Epithelial cell of prostate (primary cell): ENCODE data around the gene TRIP6.

ENCODE experiments used
- DNase-seq: peaks from one replicate; pipeline ENCODE4 v3.0.0-alpha.2; 2011; ENCODE audit warnings: low read depth, low spot score
- H3K27ac ChIP-seq: fragments of 450-650 bp; 2 replicates; pipeline ENCODE4 v1.5.1; 2017; ENCODE audit warnings: mild to moderate bottlenecking

TRIP6 gene, protein sequence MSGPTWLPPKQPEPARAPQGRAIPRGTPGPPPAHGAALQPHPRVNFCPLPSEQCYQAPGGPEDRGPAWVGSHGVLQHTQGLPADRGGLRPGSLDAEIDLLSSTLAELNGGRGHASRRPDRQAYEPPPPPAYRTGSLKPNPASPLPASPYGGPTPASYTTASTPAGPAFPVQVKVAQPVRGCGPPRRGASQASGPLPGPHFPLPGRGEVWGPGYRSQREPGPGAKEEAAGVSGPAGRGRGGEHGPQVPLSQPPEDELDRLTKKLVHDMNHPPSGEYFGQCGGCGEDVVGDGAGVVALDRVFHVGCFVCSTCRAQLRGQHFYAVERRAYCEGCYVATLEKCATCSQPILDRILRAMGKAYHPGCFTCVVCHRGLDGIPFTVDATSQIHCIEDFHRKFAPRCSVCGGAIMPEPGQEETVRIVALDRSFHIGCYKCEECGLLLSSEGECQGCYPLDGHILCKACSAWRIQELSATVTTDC

DNA sequence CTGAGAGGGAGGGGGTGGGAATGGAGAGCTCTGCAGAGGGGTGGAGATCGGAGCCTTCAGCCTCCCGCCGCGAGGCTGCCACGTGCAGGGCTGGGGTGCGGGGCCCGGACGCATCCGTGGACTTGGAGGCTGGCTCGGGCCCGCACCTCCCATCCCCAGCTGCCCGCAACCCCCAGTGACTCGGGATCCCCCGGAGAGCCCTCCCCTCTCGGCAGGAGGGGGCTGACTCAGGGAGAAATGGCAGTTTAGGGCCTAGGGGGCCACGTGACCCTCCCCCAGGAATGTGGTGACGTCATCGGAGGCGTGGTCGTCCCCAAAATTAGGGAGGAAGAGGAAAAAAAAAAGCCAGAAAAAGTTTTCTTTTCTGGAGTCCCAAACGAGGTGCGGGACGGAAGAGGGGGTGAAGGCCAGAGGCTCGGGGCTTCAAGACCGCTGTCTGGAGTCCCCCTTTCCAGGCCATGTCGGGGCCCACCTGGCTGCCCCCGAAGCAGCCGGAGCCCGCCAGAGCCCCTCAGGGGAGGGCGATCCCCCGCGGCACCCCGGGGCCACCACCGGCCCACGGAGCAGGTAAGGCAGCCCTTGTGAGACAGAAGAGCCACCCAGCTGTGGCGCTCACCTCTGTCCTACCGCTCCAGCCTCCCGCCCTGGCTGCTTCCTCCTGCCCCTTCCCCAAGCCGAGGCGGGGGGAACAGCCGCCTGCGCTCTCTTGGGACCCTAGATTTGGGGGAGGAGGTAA lies at the start of gene TRIP6:
TRIP6 (plus strand) TSS at position 348 of the 736 bp plus-strand sequence; CDS start at position 459, 111 bp downstream.
- H3K27ac ChIP-seq = peak within 1 kb of the TSS; percentile 99
- DNase-seq = peak; percentile 56

- DNase-seq = no peak
- H3K27ac ChIP-seq = no peak overlapping the region
These were observed 48.8 kb upstream of the TRIP6 start for GRCh38 chr7:100818366-100818765.

- no peak overlapping the region for H3K27ac ChIP-seq
- DNase-seq = no peak
These were observed 48.4 kb upstream of the TRIP6 start for GRCh38 chr7:100818825-100819224.

DNA sequence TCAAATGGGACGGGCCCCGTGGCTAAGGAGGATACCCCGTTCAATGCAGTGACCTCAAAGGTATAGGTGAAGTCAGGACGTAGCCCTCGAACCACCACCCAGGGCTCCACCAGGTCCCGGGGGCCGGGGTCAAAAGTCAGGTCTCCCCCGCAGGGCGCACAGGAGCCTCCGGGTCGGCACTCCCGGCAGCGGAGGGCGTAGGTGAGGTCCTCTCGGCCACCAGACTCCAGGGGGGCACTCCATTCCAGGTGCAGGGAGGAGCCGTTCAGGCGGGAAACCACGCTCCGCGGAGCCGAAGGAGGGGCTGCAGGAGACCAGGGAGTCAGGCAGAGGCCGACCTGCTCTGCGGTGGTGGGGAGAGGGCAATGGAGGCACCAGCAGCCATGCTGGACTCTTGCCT lies 47.6 kb upstream of the TRIP6 start:
- no peak for DNase-seq
- H3K27ac ChIP-seq = no peak overlapping the region

DNA sequence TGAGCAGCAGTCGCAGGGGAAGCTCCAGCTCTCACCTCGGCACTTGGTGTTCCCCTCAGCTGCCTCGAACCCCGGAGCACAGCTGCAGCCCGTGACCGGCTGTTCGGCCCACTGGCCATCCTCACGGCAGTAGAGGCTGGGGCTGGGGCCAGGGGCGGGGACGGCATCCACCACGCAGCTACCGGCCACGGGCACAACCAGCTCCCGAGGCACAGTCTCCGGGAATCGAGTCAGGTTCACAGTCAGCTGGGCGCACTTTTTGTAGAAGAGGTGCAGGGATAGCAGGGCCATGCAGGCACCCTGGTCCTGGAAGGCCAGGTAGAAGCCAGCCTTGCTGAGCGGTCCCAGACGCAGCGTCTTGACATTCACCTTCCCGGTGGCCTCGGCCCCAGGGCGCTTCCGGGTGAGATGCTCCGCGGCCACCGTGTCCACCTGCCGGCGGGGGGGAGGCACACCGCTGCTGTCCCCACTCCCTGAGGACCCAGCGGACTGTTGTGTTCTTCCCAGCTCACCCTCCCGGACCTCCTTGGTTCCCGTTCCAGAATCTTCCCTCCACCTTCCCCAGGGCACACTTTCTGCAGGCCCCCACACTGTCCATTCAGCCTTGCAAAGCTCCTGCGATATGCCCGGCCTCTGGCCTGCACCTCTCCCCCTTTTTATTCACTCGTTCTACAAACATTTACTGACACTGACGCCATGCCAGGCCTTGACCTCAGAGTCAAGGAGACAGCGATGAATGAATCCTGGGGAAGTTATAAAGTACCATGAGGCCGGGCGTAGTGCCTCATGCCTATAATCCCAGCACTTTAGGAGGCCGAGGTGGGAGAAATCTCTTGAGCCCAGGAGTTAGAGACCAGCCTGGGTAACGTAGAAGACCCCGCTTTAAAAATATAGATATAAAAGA lies 44.7 kb upstream of the TRIP6 start:
- DNase-seq = no peak
- H3K27ac ChIP-seq = no peak overlapping the region

DNA sequence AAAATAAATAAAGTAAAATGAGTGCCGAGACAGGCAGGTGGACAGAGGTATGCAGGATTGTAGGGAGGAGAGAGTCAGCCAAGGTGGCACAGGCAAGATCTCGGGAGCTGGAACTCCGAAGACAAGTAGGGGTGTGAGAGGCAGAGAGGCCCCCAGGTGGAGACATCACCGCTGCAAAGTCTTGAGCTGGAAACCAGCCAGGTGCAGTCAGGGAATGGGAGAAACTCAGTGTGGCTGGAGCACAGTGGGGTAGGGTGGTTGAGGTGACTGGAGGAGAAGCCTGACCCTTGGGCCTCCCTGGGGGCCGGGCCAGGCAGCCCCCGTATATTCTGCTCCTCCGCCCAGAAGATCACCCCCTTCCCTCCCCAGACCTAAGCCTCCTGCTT lies 44.1 kb upstream of the TRIP6 start:
- no peak overlapping the region for H3K27ac ChIP-seq
- DNase-seq = no peak

GRCh38 chr7:100823534-100823933 lies 43.7 kb upstream of the TRIP6 start:
- no peak for DNase-seq
- H3K27ac ChIP-seq = no peak overlapping the region

DNA sequence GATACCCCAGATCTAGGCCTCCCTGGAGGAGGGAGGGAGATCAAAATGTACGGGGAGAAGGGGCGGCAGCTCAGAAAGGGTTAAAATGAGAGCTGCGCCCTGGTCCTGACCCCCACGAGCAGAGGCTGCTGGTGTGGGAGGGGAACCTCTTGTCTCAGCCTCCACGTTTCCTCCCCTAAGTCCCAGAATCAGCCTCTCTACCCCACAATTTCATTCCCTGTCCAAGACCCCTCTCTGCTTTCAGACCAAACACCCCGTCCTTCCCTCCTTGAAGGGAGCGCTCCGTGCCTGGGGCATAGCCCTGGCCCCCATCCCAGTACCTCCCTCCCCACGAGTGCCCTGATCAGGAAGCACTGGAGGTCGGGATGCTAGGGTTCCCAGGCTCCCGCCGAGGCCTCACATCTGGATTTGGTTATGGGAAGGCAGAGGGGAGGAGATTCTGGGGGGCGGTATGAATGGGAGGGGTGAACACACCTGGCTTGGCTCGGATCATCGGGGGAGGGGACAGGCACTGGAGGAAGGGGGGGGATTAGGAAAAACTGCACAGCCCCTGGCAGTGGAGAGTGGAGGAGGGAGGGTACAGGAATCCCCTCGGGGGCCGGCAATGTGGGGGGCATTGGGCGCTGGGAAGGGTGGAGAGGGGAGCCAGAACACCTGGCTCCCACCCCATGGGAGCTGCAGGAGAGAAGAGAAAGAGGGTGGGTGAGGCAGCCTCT lies 42.5 kb upstream of the TRIP6 start:
- DNase-seq = no peak
- H3K27ac ChIP-seq = peak overlapping the region; percentile 84

- DNase-seq = no peak
- H3K27ac ChIP-seq = peak overlapping the region; percentile 84
These were observed 41.9 kb upstream of the TRIP6 start for GRCh38 chr7:100825215-100825671.

DNA sequence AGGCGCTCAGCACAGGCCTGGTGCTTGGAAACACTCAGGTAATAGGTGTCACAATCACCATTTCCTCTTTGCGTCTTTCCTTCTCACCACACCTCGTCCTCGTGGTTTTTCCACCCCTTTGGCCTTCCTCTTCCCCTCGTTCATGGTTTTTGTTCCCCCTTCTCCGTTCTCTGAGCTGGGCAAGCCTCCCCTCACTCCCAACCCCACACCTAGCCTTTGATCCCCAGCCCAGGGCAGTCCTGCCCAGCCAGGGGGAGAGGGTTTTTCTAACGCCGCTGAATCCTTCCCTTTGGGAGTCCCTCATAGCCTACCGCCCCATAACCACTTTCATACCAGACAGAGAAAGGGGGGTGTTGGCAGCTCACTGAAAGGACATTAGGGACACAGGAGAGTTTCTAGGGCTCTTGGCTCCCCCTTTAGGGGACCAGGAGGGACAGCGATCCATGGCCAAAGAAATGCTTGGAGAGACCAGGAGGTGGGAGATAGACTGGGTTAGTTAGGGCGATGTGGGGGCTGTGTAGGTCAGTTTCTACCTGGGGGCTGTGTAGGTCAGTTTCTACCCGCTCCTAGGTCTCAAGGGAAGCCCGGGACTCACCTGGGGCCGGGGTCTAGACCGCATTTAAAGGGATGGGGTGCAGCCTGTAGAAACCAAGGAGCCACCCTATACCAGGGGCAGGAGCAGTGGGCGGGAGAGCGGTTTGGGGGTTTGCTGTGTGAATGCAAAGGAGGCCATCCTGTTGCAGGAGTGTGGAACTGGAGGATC lies 41.3 kb upstream of the TRIP6 start:
- no peak for DNase-seq
- peak overlapping the region; percentile 84 for H3K27ac ChIP-seq

DNA sequence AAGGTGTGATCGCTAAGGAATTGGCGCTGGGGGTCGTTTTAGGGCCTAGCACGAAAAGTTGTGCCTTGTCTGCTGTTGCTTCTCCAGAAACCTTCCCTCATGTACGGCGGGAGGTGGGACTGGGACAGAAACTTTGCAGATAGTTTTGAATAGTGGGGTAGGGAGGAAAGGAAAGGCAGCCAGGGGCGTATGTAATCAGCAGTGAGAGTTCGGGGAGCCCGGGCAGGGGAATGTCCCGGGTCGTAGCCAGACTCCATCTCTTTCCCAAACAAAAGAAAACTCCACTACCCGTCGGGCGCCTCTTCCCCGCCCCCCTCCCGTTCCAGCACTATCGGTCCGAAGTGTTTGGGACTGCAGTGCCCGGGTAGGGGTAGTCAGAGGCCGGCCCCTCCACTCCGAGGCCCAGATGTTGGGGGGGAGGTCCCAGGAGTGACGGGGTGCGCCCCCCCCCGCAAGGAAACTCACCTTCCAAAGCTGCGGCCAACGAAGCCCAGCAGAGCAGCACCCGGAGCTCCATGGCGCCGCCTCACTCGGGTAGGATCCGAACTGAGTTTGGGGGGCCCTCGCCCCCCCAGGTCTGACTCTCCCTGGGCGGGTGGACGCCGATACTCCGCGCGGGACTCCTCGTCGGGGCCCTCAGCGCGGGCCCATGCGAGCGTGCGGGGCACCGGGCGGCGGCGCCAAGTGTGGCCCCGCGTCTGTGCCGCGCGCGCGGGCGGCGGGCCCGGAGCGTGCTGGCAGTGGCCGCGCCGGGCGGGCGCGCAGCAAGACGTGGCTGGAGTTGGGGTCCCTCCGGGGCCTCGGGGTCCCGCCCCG lies 40.5 kb upstream of the TRIP6 start:
- no peak for DNase-seq
- peak overlapping the region; percentile 84 for H3K27ac ChIP-seq

GRCh38 chr7:100827330-100828226 lies 39.6 kb upstream of the TRIP6 start, which contains the start of gene EPHB4:
Gene EPHB4, minus strand, starts transcription at chr7:100827523. Its CDS starts 493 bp downstream, at chr7:100827030.
- DNase-seq = no peak
- peak within 1 kb of the TSS; percentile 84 for H3K27ac ChIP-seq

DNA sequence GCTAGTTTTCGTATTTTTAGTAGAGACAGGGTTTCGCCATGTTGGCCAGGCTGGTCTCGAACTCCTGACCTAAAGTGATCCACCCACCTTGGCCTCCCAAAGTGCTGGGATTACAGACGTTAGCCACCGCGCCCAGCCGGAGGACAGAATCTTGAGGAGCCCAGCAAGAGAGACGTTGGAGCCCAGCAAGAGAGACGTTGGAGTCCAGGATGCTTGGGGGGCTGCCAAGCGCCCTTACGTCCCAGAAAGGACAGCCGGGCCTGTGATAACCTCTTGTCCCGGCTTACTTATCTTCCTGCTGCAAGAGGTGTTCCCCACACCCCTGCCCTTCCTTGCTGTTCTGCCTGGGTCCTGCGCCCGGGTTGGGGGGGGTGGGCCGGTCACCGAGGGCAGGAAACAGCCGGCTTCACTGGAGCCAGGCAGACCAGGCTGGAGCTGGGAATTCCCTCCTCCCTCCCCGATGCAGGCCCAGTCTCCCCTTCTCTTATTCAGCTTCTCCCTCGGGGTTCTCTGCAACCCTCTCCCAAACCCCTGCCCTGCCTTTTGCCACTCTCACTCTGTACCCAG lies 38.0 kb upstream of the TRIP6 start:
- DNase-seq = no peak
- H3K27ac ChIP-seq = no peak overlapping the region

DNA sequence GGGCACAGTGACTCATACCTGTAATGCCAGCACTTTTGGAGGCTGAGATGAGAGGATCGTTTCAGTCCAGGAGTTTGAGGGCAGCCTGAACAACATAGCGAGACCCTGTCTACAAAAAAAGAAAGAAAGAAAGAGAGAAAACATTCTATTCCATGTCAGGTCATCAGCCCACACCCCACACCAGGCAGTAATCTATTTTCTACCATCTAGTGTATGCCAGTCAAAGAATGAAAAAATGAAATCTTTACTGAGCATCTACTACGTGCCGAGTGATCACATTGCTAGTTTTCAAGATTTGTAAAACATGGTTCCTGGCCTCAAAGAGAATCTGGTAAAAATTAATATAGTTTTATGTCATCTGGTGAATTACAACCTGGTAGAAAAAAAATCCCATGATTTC lies 36.8 kb upstream of the TRIP6 start:
- H3K27ac ChIP-seq = no peak overlapping the region
- DNase-seq = no peak

DNA sequence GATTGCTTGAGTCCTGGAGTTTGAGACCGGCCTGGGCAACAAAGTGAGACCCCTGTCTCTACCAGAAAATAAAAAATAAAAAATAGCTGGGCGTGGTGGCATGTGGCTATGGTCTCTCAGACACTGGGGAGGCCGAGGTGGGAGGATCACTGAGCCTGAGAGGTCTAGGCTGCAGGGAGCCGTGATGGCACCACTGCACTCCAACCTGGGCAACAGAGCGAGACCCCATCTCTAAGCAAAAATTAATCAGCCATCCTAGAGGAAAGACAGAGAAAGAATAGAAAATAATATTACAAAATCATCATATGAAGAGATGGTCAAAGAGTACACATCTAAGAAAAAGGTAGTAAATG lies 34.9 kb upstream of the TRIP6 start:
- no peak overlapping the region for H3K27ac ChIP-seq
- no peak for DNase-seq

DNA sequence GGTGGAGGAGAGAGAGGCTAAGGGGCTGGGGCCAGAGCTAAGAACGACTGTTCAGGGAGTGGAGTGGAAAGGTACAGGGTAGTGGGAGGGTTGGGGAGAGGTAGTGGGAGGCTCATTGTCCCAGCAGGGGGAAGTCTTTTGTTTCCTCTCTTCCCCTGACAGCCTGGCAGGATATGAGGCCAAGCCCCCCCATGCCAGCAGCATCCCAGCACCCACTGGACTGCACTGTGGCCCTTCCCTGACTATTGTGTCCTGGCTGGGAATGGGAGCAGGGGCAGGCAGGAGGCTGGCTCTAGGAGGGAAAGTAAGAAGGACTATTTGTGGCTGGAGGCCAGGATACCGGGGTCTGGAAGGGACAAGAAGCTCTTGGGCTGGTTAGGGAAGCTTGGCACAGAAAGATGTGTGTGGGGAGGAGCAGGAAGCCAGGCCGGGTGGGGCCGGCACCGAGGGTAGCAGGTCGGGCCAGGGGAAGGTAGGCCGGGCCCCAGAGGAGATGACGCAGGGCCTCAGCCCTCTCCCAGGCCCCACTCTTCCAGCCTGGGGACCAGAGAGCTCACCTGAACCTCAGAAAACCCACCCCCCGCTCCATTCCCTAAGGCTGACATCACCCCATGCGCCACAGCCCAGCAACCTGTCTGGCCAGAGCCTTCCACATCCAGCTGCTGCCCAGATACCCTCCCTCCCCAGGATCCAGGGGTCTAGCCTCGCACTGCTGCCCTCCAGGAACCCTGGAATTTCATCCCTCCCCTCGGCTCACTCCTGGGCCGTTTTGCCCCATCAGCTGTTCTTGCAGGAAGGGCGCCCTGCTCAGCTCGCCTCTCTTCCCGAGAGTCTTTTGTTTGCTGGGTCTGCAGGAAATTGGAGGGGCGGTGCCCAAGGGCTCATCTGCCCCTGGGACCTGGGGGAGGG lies 31.0 kb upstream of the TRIP6 start:
- peak overlapping the region; percentile 87 for H3K27ac ChIP-seq

More for the DNA sequence above, 31.0 kb upstream of the TRIP6 start:
- no peak for DNase-seq
